Coronary artery (tissue), 2 donors: ENCODE results near the gene MAP3K5.
"Not testable (repeated sequence)": the region's sequence is repeated elsewhere in the genome, so short reads cannot be mapped to it uniquely, and the experiment has no call there.

Source experiments
- DNase-seq: peaks from one replicate; pipeline ENCODE4 v3.0.0-alpha.2; 2017; ENCODE audit warnings: low spot score
- H3K27ac ChIP-seq, 2 donors: fragments of 200-600 bp; sonication (generic); one replicate each; pipeline ENCODE4 v1.5.1; 2016 to 2019
- H3K4me3 ChIP-seq: fragments of 200-600 bp; sonication (generic); 2 replicates; pipeline ENCODE4 v1.5.1; 2016; ENCODE audit warnings: mild to moderate bottlenecking, moderate library complexity
- TF ChIP-seq, protein P1 (sequence below): fragments of 200-600 bp; sonication (generic); IDR thresholded peaks from one replicate; pipeline ENCODE4 v1.5.1; 2019; ENCODE audit warnings: antibody characterized with exemption

Gene MAP3K5

DNA sequence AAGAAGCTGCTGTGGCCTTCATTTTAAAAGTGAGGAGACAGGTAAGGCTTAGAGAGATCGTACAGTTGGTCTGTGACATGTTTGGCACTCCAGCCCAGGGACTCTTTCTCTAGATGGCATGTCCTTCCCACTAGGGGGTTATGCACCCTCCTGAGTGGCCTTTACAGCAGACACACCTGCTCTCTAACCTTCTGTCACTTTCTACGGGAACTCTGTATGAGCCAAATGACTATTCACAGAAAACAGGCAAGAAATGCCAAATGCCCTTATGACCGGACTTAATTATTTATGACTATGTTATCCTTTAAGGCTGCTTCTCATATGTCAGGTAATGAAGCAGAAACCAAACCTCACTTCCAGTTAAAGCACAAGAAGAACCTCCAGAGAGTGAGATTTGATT lies 91.2 kb downstream of the MAP3K5 start:
- TF ChIP-seq, protein P1, sequence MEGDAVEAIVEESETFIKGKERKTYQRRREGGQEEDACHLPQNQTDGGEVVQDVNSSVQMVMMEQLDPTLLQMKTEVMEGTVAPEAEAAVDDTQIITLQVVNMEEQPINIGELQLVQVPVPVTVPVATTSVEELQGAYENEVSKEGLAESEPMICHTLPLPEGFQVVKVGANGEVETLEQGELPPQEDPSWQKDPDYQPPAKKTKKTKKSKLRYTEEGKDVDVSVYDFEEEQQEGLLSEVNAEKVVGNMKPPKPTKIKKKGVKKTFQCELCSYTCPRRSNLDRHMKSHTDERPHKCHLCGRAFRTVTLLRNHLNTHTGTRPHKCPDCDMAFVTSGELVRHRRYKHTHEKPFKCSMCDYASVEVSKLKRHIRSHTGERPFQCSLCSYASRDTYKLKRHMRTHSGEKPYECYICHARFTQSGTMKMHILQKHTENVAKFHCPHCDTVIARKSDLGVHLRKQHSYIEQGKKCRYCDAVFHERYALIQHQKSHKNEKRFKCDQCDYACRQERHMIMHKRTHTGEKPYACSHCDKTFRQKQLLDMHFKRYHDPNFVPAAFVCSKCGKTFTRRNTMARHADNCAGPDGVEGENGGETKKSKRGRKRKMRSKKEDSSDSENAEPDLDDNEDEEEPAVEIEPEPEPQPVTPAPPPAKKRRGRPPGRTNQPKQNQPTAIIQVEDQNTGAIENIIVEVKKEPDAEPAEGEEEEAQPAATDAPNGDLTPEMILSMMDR = no peak
- no peak overlapping the region for H3K4me3 ChIP-seq
- H3K27ac ChIP-seq = no peak overlapping the region
- DNase-seq = no peak

DNA sequence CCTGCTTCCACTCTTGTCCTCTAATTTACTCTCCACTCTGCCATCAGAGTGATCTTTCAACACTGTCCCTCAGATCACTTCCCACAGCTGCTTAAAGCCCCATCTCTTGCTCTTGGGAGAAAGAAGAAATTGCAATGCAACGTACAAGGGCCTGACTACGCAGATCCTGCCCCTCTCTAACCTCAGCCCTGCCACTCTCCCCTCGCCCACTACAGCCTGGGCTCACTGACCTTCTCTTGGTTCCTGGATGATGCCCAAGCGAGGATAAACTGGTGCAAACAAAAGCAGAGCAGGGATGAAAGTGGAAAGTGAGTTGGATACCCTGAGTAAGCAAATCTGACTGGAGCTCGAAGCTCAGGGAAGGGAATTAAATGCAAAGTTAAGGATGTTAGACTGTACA lies 92.9 kb downstream of the MAP3K5 start:
- Histone ChIP-seq H3K27ac (no peak overlapping the region), H3K4me3 (no peak overlapping the region)
- DNase-seq = no peak
- TF ChIP-seq, protein P1 = no peak

DNA sequence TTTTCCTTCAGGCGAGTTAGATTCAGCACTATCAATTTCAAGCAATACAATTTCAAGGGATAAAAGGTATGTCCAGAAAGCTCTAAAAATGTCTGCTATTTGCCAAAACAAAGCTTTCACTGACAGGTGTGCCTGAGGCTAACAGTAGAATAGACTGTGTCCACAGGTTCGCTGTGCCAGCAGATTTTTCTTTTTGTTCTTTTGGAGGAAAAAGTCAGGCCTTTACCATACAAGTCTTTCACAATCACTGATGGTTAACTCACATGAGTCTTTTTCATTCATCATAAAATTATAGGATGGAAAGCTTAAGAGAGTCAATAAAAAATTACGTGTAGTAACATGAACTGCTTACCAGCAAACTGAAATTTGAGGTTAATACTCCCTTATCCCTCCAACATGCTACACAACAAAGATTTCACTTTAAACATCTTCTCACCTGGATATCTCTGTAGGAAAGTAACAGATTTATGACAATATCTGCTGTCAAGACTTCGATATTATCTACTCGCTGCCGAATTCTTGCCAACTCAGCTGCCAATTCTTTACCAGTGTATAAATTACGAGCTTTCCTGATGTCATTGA lies 95.4 kb downstream of the MAP3K5 start:
- no peak overlapping the region for H3K27ac ChIP-seq
- DNase-seq = no peak
- TF ChIP-seq, protein P1 = no peak
- no peak overlapping the region for H3K4me3 ChIP-seq

DNA sequence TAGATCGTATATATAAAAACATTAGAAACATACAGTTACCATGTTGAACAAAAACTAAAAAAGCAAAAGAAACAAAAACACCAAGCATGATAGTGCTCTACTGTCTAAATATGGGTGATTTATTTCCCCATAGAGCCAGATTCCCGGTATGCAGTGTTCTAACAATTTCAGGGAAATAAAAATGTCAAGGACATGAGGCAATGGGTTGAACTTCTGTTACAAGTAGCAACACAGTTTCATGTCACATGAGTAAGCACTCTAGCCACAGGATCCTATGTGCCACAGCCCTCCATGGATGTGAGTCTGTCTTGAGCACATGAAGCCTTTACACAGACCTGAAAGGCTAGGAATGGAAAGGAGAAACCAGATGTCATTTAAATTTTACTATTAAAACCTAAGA lies 96.0 kb downstream of the MAP3K5 start:
- Histone ChIP-seq H3K27ac (peak overlapping the region in 1 of 2 donors; percentile 43), H3K4me3 (no peak overlapping the region)
- TF ChIP-seq, protein P1 = no peak
- no peak for DNase-seq

DNA sequence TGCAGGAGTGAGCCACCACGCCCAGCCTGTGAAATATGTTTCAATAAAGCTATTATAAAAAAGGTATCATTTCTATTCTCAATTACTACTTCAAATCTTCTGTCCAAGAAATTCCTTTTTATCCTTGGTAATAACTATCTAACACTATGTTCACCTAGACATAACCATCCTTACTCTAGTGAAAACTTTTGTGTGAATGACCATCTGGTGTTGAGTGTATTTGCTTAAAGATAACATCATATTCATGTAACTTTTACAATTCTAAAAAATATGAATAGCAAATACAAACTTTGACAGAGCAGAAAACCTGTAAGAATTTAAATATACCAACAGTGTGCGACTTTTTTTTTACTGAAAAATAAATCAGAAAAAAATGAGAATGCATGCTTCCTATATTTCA lies 96.9 kb downstream of the MAP3K5 start:
- TF ChIP-seq, protein P1 = no peak
- Histone ChIP-seq H3K4me3 (no peak overlapping the region), H3K27ac (no peak overlapping the region)
- no peak for DNase-seq

DNA sequence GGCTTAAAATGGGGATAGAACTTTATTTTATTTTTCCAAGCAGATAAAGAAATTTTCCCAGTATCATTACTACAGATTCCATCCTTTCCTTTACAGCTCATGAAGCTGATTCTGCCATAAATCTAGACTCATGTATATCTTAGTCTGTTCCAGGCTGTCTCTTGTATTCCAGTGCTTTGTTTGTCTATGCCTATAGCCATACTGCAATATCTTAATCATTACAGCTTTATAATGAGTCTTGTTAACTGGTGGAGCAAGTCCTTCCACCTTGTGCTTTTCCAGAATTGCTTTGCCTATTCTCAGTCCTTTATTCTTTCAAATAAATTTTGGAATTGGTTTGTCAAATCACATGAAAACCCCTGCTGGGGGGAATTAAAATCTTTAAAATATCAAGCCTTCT lies 99.2 kb downstream of the MAP3K5 start:
- H3K4me3 ChIP-seq = no peak overlapping the region
- no peak for DNase-seq
- TF ChIP-seq, protein P1 = no peak
- H3K27ac ChIP-seq = no peak overlapping the region

DNA sequence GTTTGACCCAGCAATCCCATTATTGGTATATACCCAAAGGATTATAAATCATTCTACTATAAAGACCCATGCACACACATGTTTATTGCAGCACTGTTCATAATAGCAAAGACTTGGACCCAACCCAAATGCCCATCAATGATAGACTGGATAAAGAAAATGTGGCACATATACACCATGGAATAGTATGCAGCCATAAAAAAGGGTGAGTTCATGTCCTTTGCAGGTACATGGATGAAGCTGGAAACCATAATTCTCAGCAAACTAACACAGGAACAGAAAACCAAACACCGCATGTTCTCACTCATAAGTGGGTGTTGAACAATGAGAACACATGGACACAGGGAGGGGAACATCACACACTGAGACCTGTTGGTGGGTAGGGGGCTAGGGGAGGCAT lies 104.4 kb downstream of the MAP3K5 start:
- not testable (repeated sequence) for H3K27ac ChIP-seq, DNase-seq, H3K4me3 ChIP-seq
